SK-N-DZ (cell line): ENCODE measurements around the gene CELF6.

Experiments used
- DNase-seq: peaks from one replicate; pipeline ENCODE4 v3.0.0-alpha.2; 2015; ENCODE audit warnings: low spot score

The CELF6 gene

GRCh38 chr15:72272213-72272996 is 47.6 kb downstream of the CELF6 start, which contains the start of gene PARP6:
TSS of gene PARP6 (minus strand) at chr15:72272554. CDS start at chr15:72267477, 5,077 bp downstream.
- peak; percentile 98 for DNase-seq

DNA sequence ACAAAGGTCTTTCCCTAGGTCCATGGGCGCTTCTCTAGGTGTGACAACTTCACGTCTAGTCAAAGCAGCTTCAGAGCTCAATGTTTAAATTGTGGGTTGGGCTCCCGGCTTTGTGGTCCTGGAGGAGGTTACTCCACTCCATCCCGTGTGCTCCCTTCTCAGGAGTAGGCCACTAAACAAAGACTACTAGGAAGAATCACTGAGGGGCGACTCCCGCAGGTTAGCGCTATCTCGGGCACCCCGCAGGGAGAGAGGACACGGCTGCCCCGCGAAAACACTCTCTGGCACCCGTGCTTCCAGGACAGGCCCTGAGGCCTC is 48.1 kb downstream of the CELF6 start:
- no peak for DNase-seq

DNA sequence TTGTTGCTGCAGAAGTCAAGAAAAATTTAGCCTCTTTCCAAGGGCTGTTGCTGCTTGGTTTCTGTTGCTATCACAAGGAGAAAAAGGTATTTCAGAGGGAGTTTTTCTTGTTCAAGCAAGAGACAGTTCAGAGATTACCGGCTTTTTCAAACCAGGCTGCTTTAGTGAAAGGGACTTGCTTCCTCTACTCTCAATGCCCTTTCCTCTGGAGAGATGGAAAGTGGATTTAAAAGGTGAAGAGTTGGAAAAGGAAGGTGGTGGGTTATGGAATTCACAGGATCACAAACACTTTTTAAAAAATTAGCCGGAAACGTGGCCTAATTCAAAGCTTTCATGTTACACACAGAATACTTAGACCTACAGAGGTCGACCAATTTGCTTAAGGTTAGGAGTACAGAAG is 48.7 kb downstream of the CELF6 start:
- no peak for DNase-seq

DNA sequence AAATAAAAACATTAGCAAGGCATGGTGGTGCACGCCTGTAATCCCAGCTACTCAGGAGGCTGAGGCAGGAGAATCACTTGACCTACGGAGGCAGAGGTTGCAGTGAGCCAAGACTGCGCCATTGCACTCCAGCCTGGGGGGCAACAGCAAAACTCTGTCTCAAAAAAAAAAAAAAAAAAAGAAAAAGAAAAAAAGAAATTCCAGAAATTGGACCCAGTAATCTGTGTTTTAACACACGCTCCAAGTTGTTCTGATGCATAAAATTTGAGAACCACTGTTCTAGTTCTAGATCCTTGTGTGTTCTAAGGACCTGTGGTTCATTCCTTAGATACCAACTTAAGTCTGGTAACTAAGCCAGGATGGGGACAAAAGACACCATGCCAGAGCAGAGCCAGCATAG is 50.2 kb downstream of the CELF6 start:
- DNase-seq: no peak

DNA sequence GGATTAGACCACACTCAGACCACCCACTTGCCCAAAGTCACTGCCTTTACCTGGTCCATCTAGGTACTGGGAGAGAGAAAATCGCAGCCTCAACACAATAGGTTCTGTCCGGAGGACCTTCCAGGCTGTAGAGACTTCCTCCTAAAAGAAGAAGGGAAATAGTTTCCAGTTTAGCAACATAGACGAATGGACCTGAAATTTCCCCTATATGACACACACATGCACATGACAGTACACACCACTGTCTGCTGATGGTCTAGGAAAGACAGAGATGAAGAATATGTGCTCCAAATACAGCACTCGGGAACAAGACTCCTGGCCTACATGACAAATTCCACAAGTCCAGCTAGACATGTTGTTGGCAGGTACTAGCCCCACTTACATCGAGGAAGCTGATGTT is 54.9 kb downstream of the CELF6 start:
- no peak for DNase-seq

DNA sequence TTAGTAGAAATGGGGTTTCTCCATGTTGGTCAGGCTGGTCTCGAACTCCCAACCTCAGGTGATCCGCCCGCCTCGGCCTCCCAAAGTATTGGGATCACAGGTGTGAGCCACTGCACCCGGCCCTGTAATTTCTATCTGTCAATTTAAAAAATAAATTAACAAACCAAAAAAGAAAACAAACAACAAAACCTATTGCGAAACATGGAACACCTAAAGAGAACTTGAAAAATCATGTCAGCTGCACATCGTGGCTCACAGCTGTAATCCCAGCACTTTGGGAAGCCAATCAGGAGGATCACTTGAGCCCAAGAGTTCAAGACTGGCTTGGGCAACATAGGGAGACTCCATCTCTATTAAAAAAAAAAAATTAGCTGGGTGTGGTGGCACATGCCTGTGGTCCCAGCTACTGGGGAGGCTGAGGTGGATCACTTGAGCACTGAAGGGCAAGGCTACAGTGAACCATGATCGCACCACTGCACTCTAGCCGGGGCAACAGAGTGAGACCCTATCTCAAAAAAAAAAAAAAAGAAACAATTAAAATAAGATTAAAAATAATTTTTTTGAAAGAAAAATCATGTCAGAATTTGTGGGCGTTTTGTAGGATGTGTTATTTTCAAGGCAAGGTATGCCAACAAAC is 67.2 kb downstream of the CELF6 start:
- DNase-seq: no peak

DNA sequence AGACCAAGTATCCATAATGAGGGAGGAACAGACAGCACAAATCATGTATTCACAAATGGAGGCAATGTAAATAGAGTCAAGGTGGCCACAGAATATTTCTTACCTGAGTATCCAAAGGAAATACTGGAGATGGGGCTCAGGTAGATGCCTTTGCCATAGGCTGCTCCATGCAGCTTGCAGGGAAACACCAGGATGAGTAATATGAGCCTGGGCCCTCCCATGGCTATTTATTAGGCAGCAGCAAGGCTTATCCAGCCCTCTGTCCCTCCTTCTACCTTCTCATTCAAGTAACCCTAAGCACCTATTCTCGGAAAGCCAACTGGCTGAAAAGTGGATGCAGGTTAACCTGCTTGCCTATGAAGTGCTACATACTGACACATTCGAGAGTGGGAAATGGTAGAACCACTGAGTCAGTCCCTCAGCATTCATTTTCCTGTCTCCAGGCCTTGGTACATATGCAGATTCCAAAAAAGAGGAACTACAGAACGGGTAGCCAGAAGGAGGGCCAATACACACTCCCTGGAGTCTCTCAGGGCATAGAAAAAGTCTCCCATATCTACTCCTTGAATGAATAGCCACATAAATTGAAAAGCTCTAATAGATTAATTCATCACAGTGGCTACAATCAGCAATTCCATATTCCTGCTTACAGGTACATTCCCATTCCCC is 70.7 kb downstream of the CELF6 start:
- DNase-seq: no peak

DNA sequence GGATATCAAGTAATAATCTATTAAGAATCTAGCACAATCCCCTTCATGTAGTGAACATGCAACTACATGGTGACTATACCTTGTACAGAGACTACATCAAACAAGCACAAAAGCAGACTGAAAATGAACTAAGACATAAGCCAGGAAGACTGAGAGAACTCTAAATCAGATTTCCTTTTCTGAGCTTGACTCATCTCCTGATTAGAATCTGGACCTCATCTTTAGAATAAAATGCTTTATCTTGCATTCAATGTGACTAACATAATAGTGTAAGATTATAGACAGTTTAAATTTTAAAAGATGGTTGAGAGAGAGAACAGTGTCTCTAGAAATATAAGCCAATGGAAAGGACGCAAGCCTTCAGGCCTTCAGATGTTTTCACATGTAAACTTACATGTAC is 71.4 kb downstream of the CELF6 start:
- no peak for DNase-seq

DNA sequence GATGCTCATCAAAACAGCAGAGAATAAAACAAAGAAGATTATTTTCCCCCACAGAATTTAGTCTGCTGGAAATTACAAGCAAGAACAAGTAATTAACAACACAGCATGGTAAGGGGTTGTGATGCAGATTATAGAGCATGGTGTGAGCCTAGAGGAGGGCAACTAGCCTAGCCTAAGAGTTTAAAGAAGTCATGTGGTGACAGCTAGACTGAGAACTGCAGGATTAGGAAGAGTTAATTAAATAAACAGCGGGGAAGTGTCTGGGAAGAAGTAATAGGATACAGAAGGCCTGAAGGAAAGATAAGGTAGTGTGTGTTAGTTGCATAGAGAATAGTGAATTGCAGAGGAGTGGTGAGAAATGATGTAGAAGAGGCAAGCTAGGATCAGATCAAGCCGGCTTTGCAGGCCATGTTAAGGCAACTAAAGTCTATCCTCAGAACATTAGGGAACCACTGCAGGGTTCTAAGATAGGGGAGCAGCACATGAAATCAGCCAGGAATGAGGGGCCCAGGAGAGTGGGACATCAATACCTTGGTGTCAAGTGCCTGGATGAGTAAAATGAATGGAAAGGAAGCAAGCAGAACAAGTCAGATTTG is 77.1 kb downstream of the CELF6 start:
- no peak for DNase-seq

GRCh38 chr15:72239652-72240051 is 80.3 kb downstream of the CELF6 start:
- DNase-seq: no peak

DNA sequence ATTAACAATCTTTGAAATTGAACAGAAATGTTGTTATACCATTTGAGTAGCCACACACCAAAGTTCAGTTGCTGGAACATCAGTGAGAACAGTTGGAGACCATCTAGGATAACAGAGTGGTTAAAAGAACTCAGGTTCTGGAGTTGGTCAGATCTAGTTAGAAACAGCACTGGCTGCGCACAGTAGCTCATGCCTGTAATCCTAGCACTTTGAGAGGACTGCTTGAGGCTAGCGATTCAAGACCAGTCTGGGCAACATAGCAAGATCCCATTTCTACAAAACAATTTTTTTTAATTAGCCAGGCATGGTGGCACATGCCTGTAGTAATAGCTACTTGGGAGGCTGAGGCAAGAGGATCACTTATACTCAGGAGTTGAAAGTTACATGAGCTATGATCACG is 81.4 kb downstream of the CELF6 start:
- no peak for DNase-seq

GRCh38 chr15:72237853-72238224 is 82.1 kb downstream of the CELF6 start:
- no peak for DNase-seq

DNA sequence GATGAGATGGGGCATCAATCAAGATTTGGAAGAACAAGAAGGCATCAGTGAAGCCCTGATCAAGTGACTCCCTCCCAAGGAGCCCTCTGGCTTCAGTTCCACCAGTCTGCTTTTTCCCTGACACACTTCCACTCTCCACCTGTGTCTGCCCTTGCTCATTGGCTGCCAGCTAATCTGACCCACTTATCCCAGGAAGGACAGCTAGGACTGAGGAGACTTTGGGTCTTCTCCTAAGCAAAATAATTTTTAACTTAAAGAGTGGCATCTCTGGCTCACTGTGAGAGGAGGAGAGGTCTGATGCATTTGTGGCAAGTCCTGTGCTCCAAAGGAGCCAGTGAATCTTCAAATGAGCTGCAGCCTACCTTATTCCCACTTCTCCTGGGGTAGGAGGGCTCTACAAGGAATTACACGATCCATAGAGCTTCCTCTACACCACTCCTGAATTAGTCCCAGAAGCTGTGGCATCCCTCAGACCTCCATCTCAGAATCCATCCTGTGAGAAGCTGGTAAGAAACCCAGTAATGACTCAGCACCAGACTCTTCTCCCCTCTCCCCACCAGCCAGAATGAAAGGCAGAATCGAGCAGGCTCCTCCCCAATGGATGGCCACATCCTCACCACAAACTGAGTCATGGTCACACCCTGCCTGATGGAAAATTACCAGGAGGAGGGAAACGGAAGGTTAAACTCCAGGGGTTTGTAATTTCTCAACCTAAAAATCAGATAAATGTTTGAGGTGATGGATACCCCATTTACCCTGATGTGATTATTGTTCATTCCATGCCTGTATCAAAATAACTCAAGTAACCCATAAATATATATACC is 82.7 kb downstream of the CELF6 start:
- no peak for DNase-seq

DNA sequence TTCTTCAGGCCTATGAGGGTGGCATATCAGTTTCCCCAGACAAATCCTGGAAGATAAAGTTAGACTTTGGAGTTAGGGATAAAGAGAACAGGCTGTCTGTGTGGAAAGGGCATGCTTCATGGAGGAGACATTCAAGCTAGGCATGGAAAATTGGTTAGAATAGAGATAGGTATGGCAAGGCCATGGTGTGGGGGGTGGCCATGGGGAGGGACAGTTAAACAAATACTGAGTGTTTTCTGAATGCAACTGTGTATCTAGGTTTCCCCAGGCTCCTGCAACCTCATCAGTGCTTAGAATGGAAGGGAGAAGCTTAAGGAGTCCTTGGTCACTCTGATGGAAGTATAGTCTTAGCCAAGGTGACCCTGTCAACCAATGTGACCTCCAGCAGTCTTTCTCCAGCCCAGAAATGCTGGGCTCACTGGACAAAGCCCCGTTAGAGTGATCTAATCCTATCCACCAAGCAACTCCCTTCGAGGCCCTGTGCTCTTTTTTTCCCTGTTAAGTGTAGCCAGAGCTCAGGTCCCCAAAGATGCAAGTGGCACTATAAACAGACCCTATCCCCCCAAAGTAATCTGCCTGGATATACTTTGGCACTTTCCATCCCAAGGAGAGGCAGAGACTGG is 83.5 kb downstream of the CELF6 start:
- no peak for DNase-seq

- DNase-seq: no peak
Observed at GRCh38 chr15:72235298-72235697, 84.7 kb downstream of the CELF6 start.
